Smooth muscle cell (in vitro differentiated cells): ENCODE results near the gene GALNT7. TPM values are rescaled to one million over a fixed set of nuclear protein-coding genes. Genes with fewer than 3 reads are reported as not detected.
A peak's percentile ranks its signal among the peaks of the same experiment; 100 is the strongest.

Experiments used
- DNase-seq: peaks from one replicate; lab custom pipeline; 2025; ENCODE audit not compliant: unreplicated experiment; lab: John Stamatoyannopoulos, UW
- H2AFZ ChIP-seq: fragments of 200-600 bp; sonication (generic); 2 replicates; pipeline ENCODE4 v1.6.0; 2016; ENCODE audit warnings: antibody characterized with exemption, low read depth, mild to moderate bottlenecking
- H3F3A ChIP-seq: fragments of 200-600 bp; sonication (generic); 2 replicates; pipeline ENCODE4 v1.6.0; 2017; ENCODE audit warnings: antibody characterized with exemption, low read depth
- H3K27ac ChIP-seq: fragments of 200-600 bp; sonication (generic); 2 replicates; pipeline ENCODE4 v1.5.1; 2016; ENCODE audit warnings: low read depth, mild to moderate bottlenecking
- H3K27me3 ChIP-seq: fragments of 200-600 bp; sonication (generic); 2 replicates; pipeline ENCODE4 v1.6.1; 2016; ENCODE audit warnings: low read depth, mild to moderate bottlenecking
- H3K36me3 ChIP-seq: fragments of 200-600 bp; sonication (generic); 2 replicates; pipeline ENCODE4 v1.5.1; 2016; ENCODE audit warnings: low read depth
- H3K4me1 ChIP-seq: fragments of 200-600 bp; sonication (generic); 2 replicates; pipeline ENCODE4 v1.5.1; 2016; ENCODE audit warnings: low read depth
- H3K4me2 ChIP-seq: fragments of 200-600 bp; sonication (generic); 2 replicates; pipeline ENCODE4 v1.6.0; 2016; ENCODE audit warnings: mild to moderate bottlenecking
- H3K4me3 ChIP-seq: fragments of 200-600 bp; sonication (generic); 2 replicates; pipeline ENCODE4 v1.5.1; 2016; ENCODE audit warnings: mild to moderate bottlenecking
- H3K79me2 ChIP-seq: fragments of 200-600 bp; sonication (generic); 2 replicates; pipeline ENCODE4 v1.6.0; 2016; ENCODE audit warnings: low read depth, mild to moderate bottlenecking
- H3K9ac ChIP-seq: fragments of 200-600 bp; sonication (generic); 2 replicates; pipeline ENCODE4 v1.6.0; 2016; ENCODE audit warnings: low read depth
- H3K9me3 ChIP-seq: fragments of 200-600 bp; sonication (generic); replicated peaks from 2 replicates; pipeline ENCODE4 v1.5.1; 2016; ENCODE audit warnings: low read depth
- H4K20me1 ChIP-seq: fragments of 200-600 bp; sonication (generic); 2 replicates; pipeline ENCODE4 v1.6.0; 2016; ENCODE audit warnings: low read depth
- CTCF ChIP-seq: fragments of 200-600 bp; sonication (generic); IDR thresholded peaks from 2 replicates; pipeline ENCODE4 v1.5.1; 2017; ENCODE audit warnings: borderline replicate concordance, mild to moderate bottlenecking, antibody characterized with exemption; ENCODE audit not compliant: insufficient read depth, poor library complexity, severe bottlenecking
- WGBS: methylation state at CpG from one replicate; pipeline ENCODE4 v1.1.7; 2016; ENCODE audit warnings: low lambda C conversion rate; 5-methylcytosine and 5-hydroxymethylcytosine counted together
- polyA plus RNA-seq: library from polyadenylated mRNA; unstranded; fragments of >200 nt; fragmentation: Nextera tagmentation; extraction: Ambion mirVana; gene quantifications from 2 replicates; pipeline ENCODE4 v1.2.1, GENCODE V29; 2016
- total RNA-seq: library from RNA; depleted of rRNA; stranded (reverse); fragments of >200 nt; gene quantifications from 2 replicates; pipeline ENCODE4 v1.2.3, GENCODE V29; 2014

The GALNT7 gene
- total and polyA plus RNA-seq, 2 experiments from 2014 or later: 9.0 to 33.4 TPM

GRCh38 chr4:173281406-173282255, 113.0 kb downstream of the GALNT7 start:
- peak overlapping the region; percentile 10 for H3K4me3 ChIP-seq
- H3K27ac ChIP-seq: no peak overlapping the region
- no peak for DNase-seq
- no peak for TF ChIP-seq CTCF
- WGBS: 75% methylated on average over 14 of the region's 14 CpGs
- peak overlapping the region; percentile 31 for H3K4me2 ChIP-seq
- H3K9ac ChIP-seq: no peak overlapping the region
- no peaks in the 10 kb centered on the region for H3K79me2 ChIP-seq
- H2AFZ ChIP-seq: no peak overlapping the region
- no peaks in the 10 kb centered on the region for H3F3A ChIP-seq
- no peaks in the 10 kb centered on the region for H4K20me1 ChIP-seq
- H3K36me3 ChIP-seq: peaks cover 6% of the 10 kb centered on the region
- peaks cover 4% of the 10 kb centered on the region for H3K4me1 ChIP-seq
- H3K9me3 ChIP-seq: peaks cover 10% of the 10 kb centered on the region
- H3K27me3 ChIP-seq: no peaks in the 10 kb centered on the region

DNA sequence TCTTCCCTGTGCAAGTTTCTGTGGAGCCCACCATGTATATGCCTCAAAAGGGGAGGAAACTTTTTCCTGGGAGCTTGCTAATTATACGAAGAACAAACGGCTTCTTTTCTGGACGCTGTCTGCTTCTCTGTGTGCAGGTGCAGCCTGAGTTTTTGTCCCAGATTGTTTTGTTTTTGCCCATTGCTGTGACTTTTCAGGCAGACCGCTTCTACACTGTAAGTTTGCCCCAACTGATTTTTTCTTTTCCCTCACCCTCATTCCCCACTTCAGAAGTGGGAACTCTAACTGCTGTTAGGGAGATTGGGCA, 113.6 kb downstream of the GALNT7 start:
- Histone ChIP-seq H3K27me3 (no peaks in the 10 kb centered on the region), H3K4me2 (no peak overlapping the region), H3K36me3 (peaks cover 6% of the 10 kb centered on the region), H3F3A (no peaks in the 10 kb centered on the region), H3K4me3 (no peak overlapping the region), H2AFZ (no peak overlapping the region), H3K4me1 (peaks cover 4% of the 10 kb centered on the region), H3K27ac (no peak overlapping the region), H3K9me3 (peaks cover 10% of the 10 kb centered on the region), H4K20me1 (no peaks in the 10 kb centered on the region), H3K9ac (no peak overlapping the region), H3K79me2 (no peaks in the 10 kb centered on the region)
- WGBS: 94% methylated on average over 4 of the region's 4 CpGs
- no peak for TF ChIP-seq CTCF
- no peak for DNase-seq

DNA sequence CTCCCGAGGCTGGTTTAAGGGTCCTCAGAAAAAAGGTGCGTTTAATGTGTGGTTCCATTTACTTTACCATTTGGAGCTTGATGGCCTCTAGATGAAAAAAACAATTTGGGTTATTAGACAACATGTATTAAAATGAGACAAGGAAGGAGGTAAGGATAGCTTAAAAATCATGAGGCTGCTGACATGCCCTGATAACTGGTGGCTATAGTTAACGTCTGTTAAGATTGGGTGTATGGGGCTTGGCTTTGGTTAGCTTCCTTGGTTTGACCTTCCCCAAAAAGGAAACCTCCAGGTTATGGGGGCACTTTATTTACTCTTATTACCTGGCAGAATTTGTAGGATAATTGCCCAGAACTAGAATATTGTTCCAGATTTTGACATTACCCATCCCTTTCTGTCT, 114.0 kb downstream of the GALNT7 start:
- H3K9ac ChIP-seq: no peak overlapping the region
- TF ChIP-seq CTCF: no peak
- H3K4me3 ChIP-seq: no peak overlapping the region
- no peaks in the 10 kb centered on the region for H3K79me2 ChIP-seq
- H3K4me2 ChIP-seq: no peak overlapping the region
- H4K20me1 ChIP-seq: no peaks in the 10 kb centered on the region
- WGBS: 91% methylated on average over 3 of the region's 3 CpGs
- H3K27ac ChIP-seq: no peak overlapping the region
- H2AFZ ChIP-seq: no peak overlapping the region
- H3K4me1 ChIP-seq: peaks cover 4% of the 10 kb centered on the region
- H3K36me3 ChIP-seq: peaks cover 6% of the 10 kb centered on the region
- H3F3A ChIP-seq: no peaks in the 10 kb centered on the region
- DNase-seq: no peak
- peaks cover 10% of the 10 kb centered on the region for H3K9me3 ChIP-seq
- no peaks in the 10 kb centered on the region for H3K27me3 ChIP-seq

- no peak for TF ChIP-seq CTCF
- H3K9me3 ChIP-seq: peaks cover 10% of the 10 kb centered on the region
These were observed 115.9 kb downstream of the GALNT7 start for GRCh38 chr4:173284463-173284862.

More at GRCh38 chr4:173284463-173284862, 115.9 kb downstream of the GALNT7 start:
- Histone ChIP-seq H3K36me3 (peaks cover 6% of the 10 kb centered on the region), H3K4me1 (peaks cover 11% of the 10 kb centered on the region), H3K79me2 (no peaks in the 10 kb centered on the region), H2AFZ (no peak overlapping the region), H3K27me3 (no peaks in the 10 kb centered on the region), H3K27ac (no peak overlapping the region), H3K4me2 (no peak overlapping the region), H3K4me3 (no peak overlapping the region), H4K20me1 (no peaks in the 10 kb centered on the region), H3K9ac (no peak overlapping the region), H3F3A (no peaks in the 10 kb centered on the region)
- no peak for DNase-seq
